ENCODE measurements around the gene CTXN1. TPM values are rescaled to one million over a fixed set of nuclear protein-coding genes. Genes with fewer than 3 reads are reported as not detected.

CTXN1 gene
- total RNA-seq (2022; extraction: Qiagen RNA extraction; ENCODE audit: low read depth): 6.0 to 28.0 TPM (median 24.6 TPM) in 5 replicates

GRCh38 chr19:7926021-7926726 lies at the start of gene CTXN1:
CTXN1 (minus strand) TSS chr19:7926135; CDS start chr19:7925538, 597 bp downstream.

GRCh38 chr19:7943444-7944176 lies 17.7 kb upstream of the CTXN1 start, which contains the start of gene TIMM44:
TIMM44 (minus strand) TSS chr19:7943666; CDS start chr19:7943651, 15 bp downstream.

GRCh38 chr19:7919610-7920518 lies 6.1 kb downstream of the CTXN1 start, which contains the start of gene SNAPC2:
SNAPC2 (plus strand) TSS chr19:7920338; CDS start chr19:7920367, 29 bp downstream.

GRCh38 chr19:7914598-7915045 lies 11.3 kb downstream of the CTXN1 start, which contains the start of gene TGFBR3L:
TGFBR3L (plus strand) TSS chr19:7914830.

GRCh38 chr19:7903244-7904073 lies 22.5 kb downstream of the CTXN1 start, which contains the start of gene MAP2K7:
MAP2K7 (plus strand) TSS chr19:7903877; CDS start chr19:7903945, 68 bp downstream.

GRCh38 chr19:7888145-7888825 lies 37.6 kb downstream of the CTXN1 start, which contains the start of gene LRRC8E:
LRRC8E (plus strand) TSS chr19:7888510; CDS start chr19:7895604, 7,094 bp downstream.

Other genes with a start within 250 kb of the CTXN1 start
- gene MCEMP1, start 249.0 kb downstream of the CTXN1 start, total RNA-seq (2022; extraction: Qiagen RNA extraction; ENCODE audit: low read depth): not detected in 5 replicates
- 43.1 to 110 TPM (median 100 TPM) in 5 replicates for gene TRAPPC5, start 245.3 kb downstream of the CTXN1 start, total RNA-seq (2022; extraction: Qiagen RNA extraction; ENCODE audit: low read depth)
- gene FCER2, start 224.0 kb downstream of the CTXN1 start, total RNA-seq (2022; extraction: Qiagen RNA extraction; ENCODE audit: low read depth): not detected in 5 replicates
- not detected in 5 replicates for gene CLEC4G, start 194.0 kb downstream of the CTXN1 start, total RNA-seq (2022; extraction: Qiagen RNA extraction; ENCODE audit: low read depth)
- not detected in 5 replicates for gene CD209, start 178.6 kb downstream of the CTXN1 start, total RNA-seq (2022; extraction: Qiagen RNA extraction; ENCODE audit: low read depth)
- not detected in 5 replicates for gene CLEC4M, start 162.9 kb downstream of the CTXN1 start, total RNA-seq (2022; extraction: Qiagen RNA extraction; ENCODE audit: low read depth)
- 1.0 to 2.1 TPM (median 2.0 TPM) in 5 replicates for gene EVI5L, start 95.9 kb downstream of the CTXN1 start, total RNA-seq (2022; extraction: Qiagen RNA extraction; ENCODE audit: low read depth)
- 0.17 to 0.59 TPM (median 0.28 TPM) in 5 replicates for gene PRR36, start 51.7 kb downstream of the CTXN1 start, total RNA-seq (2022; extraction: Qiagen RNA extraction; ENCODE audit: low read depth)
- gene LRRC8E, start 37.6 kb downstream of the CTXN1 start, total RNA-seq (2022; extraction: Qiagen RNA extraction; ENCODE audit: low read depth): 4.3 to 6.2 TPM (median 5.6 TPM) in 5 replicates
- gene MAP2K7, start 22.3 kb downstream of the CTXN1 start, total RNA-seq (2022; extraction: Qiagen RNA extraction; ENCODE audit: low read depth): 8.7 to 17.7 TPM (median 16.0 TPM) in 5 replicates
- gene TGFBR3L, start 11.3 kb downstream of the CTXN1 start, total RNA-seq (2022; extraction: Qiagen RNA extraction; ENCODE audit: low read depth): 1.4 to 2.8 TPM (median 2.2 TPM) in 4 of 5 replicates, not detected in the other
- 16.6 to 29.5 TPM (median 28.4 TPM) in 5 replicates for gene SNAPC2, start 5.8 kb downstream of the CTXN1 start, total RNA-seq (2022; extraction: Qiagen RNA extraction; ENCODE audit: low read depth)
- 27.8 to 34.5 TPM (median 30.3 TPM) in 5 replicates for gene TIMM44, start 17.5 kb upstream of the CTXN1 start, total RNA-seq (2022; extraction: Qiagen RNA extraction; ENCODE audit: low read depth)
- 60.2 to 70.8 TPM (median 66.7 TPM) in 5 replicates for gene ELAVL1, start 79.5 kb upstream of the CTXN1 start, total RNA-seq (2022; extraction: Qiagen RNA extraction; ENCODE audit: low read depth)
- gene CCL25, start 126.6 kb upstream of the CTXN1 start, total RNA-seq (2022; extraction: Qiagen RNA extraction; ENCODE audit: low read depth): not detected in 5 replicates
- not detected in 5 replicates for gene FBN3, start 223.5 kb upstream of the CTXN1 start, total RNA-seq (2022; extraction: Qiagen RNA extraction; ENCODE audit: low read depth)

All from A549 treated with ZK216348 at 1 μM for 4 hours (cell line).